DND-41 (cell line): Measurements from ENCODE around the gene AUTS2.

Experiments used
- ATAC-seq: fragments of 200-7000 bp; cut with Tn5 transposase; 3 replicates; pipeline ENCODE4 v1.9.1; 2021; ENCODE audit warnings: low read depth; ENCODE audit not compliant: insufficient read depth
- DNase-seq: peaks from one replicate; pipeline ENCODE4 v3.0.0-alpha.2; 2020
- H2AFZ ChIP-seq: 2 replicates; pipeline ENCODE4 v1.6.0; 2012; ENCODE audit warnings: low read depth, low read length
- H3K27ac ChIP-seq: 2 replicates; pipeline ENCODE4 v1.5.1; 2012; ENCODE audit warnings: low read length, inconsistent platforms
- H3K27me3 ChIP-seq: fragments of 200-600 bp; sonication (generic); 2 replicates; pipeline ENCODE4 v1.6.0; 2012; ENCODE audit warnings: low read length, mild to moderate bottlenecking, inconsistent platforms; ENCODE audit not compliant: insufficient read depth, poor library complexity
- H3K36me3 ChIP-seq: 2 replicates; pipeline ENCODE4 v1.5.1; 2012; ENCODE audit warnings: low read length, inconsistent platforms; ENCODE audit not compliant: insufficient read depth
- H3K4me1 ChIP-seq: 2 replicates; pipeline ENCODE4 v1.5.1; 2012; ENCODE audit warnings: mild to moderate bottlenecking, low read length; ENCODE audit not compliant: insufficient read depth
- H3K4me2 ChIP-seq: 2 replicates; pipeline ENCODE4 v1.6.0; 2012; ENCODE audit warnings: mild to moderate bottlenecking, moderate library complexity, low read length, inconsistent platforms; ENCODE audit not compliant: insufficient read depth
- H3K4me3 ChIP-seq, 2 experiments: fragments of 200-600 bp in 1 of 2; shearing (Covaris generic) in 1 of 2; 2 replicates each; pipeline ENCODE4 v1.5.1; 2012 to 2016; ENCODE audit warnings: inconsistent platforms in 2 of 2, low read length in 2 of 2, mild to moderate bottlenecking in 2 of 2, low read depth in 1 of 2, moderate library complexity in 1 of 2
- H3K79me2 ChIP-seq: 2 replicates; pipeline ENCODE4 v1.6.0; 2012; ENCODE audit warnings: low read length, inconsistent platforms; ENCODE audit not compliant: insufficient read depth
- H3K9ac ChIP-seq: 2 replicates; pipeline ENCODE4 v1.6.0; 2012; ENCODE audit warnings: low read depth, mild to moderate bottlenecking, inconsistent platforms, low read length, moderate library complexity
- H3K9me3 ChIP-seq: 2 replicates; pipeline ENCODE4 v1.5.1; 2012; ENCODE audit warnings: low read length, moderate library complexity, mild to moderate bottlenecking, inconsistent platforms; ENCODE audit not compliant: insufficient read depth, severe bottlenecking
- H4K20me1 ChIP-seq: 2 replicates; pipeline ENCODE4 v1.6.0; 2012; ENCODE audit warnings: low read length; ENCODE audit not compliant: insufficient read depth
- CTCF ChIP-seq: IDR thresholded peaks from 2 replicates; pipeline ENCODE4 v1.5.1; 2012; ENCODE audit warnings: borderline replicate concordance, low read length, moderate library complexity, mild to moderate bottlenecking; ENCODE audit not compliant: poor library complexity, severe bottlenecking; ENCODE audit errors: extremely low read depth
- EZH2 ChIP-seq: IDR thresholded peaks from 3 replicates; pipeline ENCODE4 v1.6.1; 2012; ENCODE audit warnings: borderline replicate concordance, low read depth, mild to moderate bottlenecking, moderate library complexity, low read length, inconsistent platforms; ENCODE audit not compliant: severe bottlenecking

AUTS2 gene

DNA sequence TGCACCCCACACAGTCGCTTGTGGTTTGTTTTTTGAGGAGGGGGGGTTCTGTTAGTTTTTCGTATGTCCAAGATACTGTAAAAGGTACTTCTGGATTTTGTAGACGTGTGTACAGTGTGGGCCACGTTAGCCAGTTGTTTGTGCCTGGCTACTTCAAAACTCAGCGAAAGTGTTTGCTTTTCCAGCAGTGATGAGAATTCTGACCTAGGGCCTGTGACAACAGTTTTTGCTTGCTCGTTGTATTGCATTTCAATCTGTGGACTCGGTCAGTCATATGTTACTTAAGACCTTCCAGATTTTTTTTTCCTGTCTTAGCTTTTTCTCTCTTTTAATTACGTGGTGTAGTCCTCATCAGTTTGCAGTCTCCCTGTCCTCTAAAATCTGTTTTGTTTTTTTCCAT lies 1194.8 kb downstream of the AUTS2 start:
- Histone ChIP-seq H2AFZ (no peak overlapping the region), H3K4me1 (no peaks in the 10 kb centered on the region), H3K36me3 (peaks cover 61% of the 10 kb centered on the region), H3K9ac (no peak overlapping the region), H3K27ac (no peak overlapping the region), H3K4me2 (no peak overlapping the region), H3K79me2 (no peaks in the 10 kb centered on the region), H4K20me1 (0 out of 2 replicates have a peak, but pooled peaks cover 3% of the 10 kb centered on the region), H3K27me3 (no peaks in the 10 kb centered on the region), H3K9me3 (no peaks in the 10 kb centered on the region), H3K4me3 (no peak overlapping the region)
- ATAC-seq, result no peak
- no peak for TF ChIP-seq EZH2
- TF ChIP-seq CTCF, result no peak
- no peak for DNase-seq

- no peak overlapping the region for H2AFZ ChIP-seq
- no peak overlapping the region for H3K4me2 ChIP-seq
- TF ChIP-seq CTCF (no peak), EZH2 (no peak)
- H3K9ac ChIP-seq, result no peak overlapping the region
- H3K27me3 ChIP-seq, result no peaks in the 10 kb centered on the region
- 0 out of 2 replicates have a peak, but pooled peaks cover 3% of the 10 kb centered on the region for H4K20me1 ChIP-seq
- H3K4me1 ChIP-seq, result no peaks in the 10 kb centered on the region
- H3K4me3 ChIP-seq, result no peak overlapping the region
- H3K79me2 ChIP-seq, result no peaks in the 10 kb centered on the region
- H3K9me3 ChIP-seq, result no peaks in the 10 kb centered on the region
- H3K27ac ChIP-seq, result no peak overlapping the region
- peaks cover 54% of the 10 kb centered on the region for H3K36me3 ChIP-seq
- no peak for DNase-seq
- no peak for ATAC-seq
Measured at GRCh38 chr7:70793821-70794220, 1195.5 kb downstream of the AUTS2 start.

GRCh38 chr7:70794962-70795361 lies 1196.7 kb downstream of the AUTS2 start:
- H3K27me3 ChIP-seq, result no peaks in the 10 kb centered on the region
- no peaks in the 10 kb centered on the region for H3K4me1 ChIP-seq
- H3K4me3 ChIP-seq, result no peak overlapping the region
- TF ChIP-seq EZH2, result no peak
- no peak for TF ChIP-seq CTCF
- H3K9ac ChIP-seq, result no peak overlapping the region
- 0 out of 2 replicates have a peak, but pooled peaks cover 2% of the 10 kb centered on the region for H4K20me1 ChIP-seq
- DNase-seq (no peak), ATAC-seq (no peak)
- H3K27ac ChIP-seq, result no peak overlapping the region
- H3K79me2 ChIP-seq, result no peaks in the 10 kb centered on the region
- peaks cover 11% of the 10 kb centered on the region for H3K9me3 ChIP-seq
- peaks cover 42% of the 10 kb centered on the region for H3K36me3 ChIP-seq
- H2AFZ ChIP-seq, result no peak overlapping the region
- no peak overlapping the region for H3K4me2 ChIP-seq

GRCh38 chr7:70795948-70796347 lies 1197.7 kb downstream of the AUTS2 start:
- H3K4me3 ChIP-seq, result no peak overlapping the region
- H3K4me2 ChIP-seq, result no peak overlapping the region
- DNase-seq (no peak), ATAC-seq (no peak)
- peaks cover 19% of the 10 kb centered on the region for H3K9me3 ChIP-seq
- no peak overlapping the region for H3K9ac ChIP-seq
- H3K27ac ChIP-seq, result no peak overlapping the region
- peaks cover 32% of the 10 kb centered on the region for H3K36me3 ChIP-seq
- no peak for TF ChIP-seq CTCF
- TF ChIP-seq EZH2, result no peak
- no peaks in the 10 kb centered on the region for H4K20me1 ChIP-seq
- no peaks in the 10 kb centered on the region for H3K79me2 ChIP-seq
- no peaks in the 10 kb centered on the region for H3K27me3 ChIP-seq
- no peaks in the 10 kb centered on the region for H3K4me1 ChIP-seq
- H2AFZ ChIP-seq, result no peak overlapping the region
